ENCODE data around the gene C22orf39.

- TF ChIP-seq CTCF (IDR thresholded peaks at IDR 0.05) (no peak), POLR2A (IDR thresholded peaks at IDR 0.05) (no peak)
These were observed 53.0 kb downstream of the C22orf39 start for GRCh38 chr22:19394274-19395050.

Measured in thyroid gland (tissue), 4 donors.